K562 (cell line): ENCODE data around the gene SLC4A2. TPM values are rescaled to one million over a fixed set of nuclear protein-coding genes. Genes with fewer than 3 reads are reported as not detected.

Source experiments
- LEF1 ChIP-seq: fragments of 450-650 bp; IDR thresholded peaks from 2 replicates; pipeline ENCODE4 v1.6.1; 2016; ENCODE audit warnings: mild to moderate bottlenecking
- NELFE ChIP-seq: IDR thresholded peaks from 2 replicates; pipeline ENCODE4 v1.6.1; 2011; ENCODE audit warnings: mild to moderate bottlenecking; ENCODE audit not compliant: insufficient read depth, insufficient read length
- PHF8 ChIP-seq: fragments of 200-600 bp; sonication (generic); IDR thresholded peaks from 2 replicates; pipeline ENCODE4 v1.6.1; 2012; ENCODE audit warnings: mixed run types, mild to moderate bottlenecking, inconsistent platforms, low read length, moderate library complexity, borderline replicate concordance
- PTTG1 ChIP-seq: fragments of 450-650 bp; IDR thresholded peaks from 2 replicates; pipeline ENCODE4 v1.6.1; 2016; ENCODE audit warnings: low read depth, mild to moderate bottlenecking, missing genetic modification characterization, missing compliant biosample characterization
- SMAD3 ChIP-seq: fragments of 450-650 bp; formaldehyde crosslinking; conservative IDR thresholded peaks from 2 replicates; pipeline ENCODE4 v1.4.0; 2020; ENCODE audit warnings: mild to moderate bottlenecking
- SUPT5H ChIP-seq: fragments of 450-650 bp; IDR thresholded peaks from 2 replicates; pipeline ENCODE4 v1.6.1; 2016
- THRB ChIP-seq: fragments of 450-650 bp; formaldehyde crosslinking; conservative IDR thresholded peaks from 2 replicates; pipeline ENCODE4 v1.4.0; 2022; ENCODE audit warnings: mild to moderate bottlenecking, missing genetic modification characterization
- TRIM24 ChIP-seq, 2 experiments: fragments of 450-650 bp; IDR thresholded peaks; 2 replicates each; pipeline ENCODE4 v1.6.1; 2016
- ZNF212 ChIP-seq: fragments of 450-650 bp; formaldehyde crosslinking; IDR thresholded peaks from 2 replicates; pipeline ENCODE4 v1.4.0; 2020; ENCODE audit warnings: mild to moderate bottlenecking
- ZNF318 ChIP-seq, 2 experiments: fragments of 450-650 bp; IDR thresholded peaks; 2 replicates each; pipeline ENCODE4 v1.6.1; 2016; ENCODE audit warnings: mild to moderate bottlenecking in 2 of 2, borderline replicate concordance in 1 of 2, low read depth in 1 of 2, moderate library complexity in 1 of 2
- polyA plus RNA-seq, 8 experiments: library from polyadenylated mRNA; depleted of rRNA in 4 of 8; stranded (reverse) in 5 of 8; unstranded in 3 of 8; fragments of >200 nt; fragmentation: Nextera tagmentation in 2 of 8; fragmentation: Illumina TruSeq in 1 of 8; extraction: Ambion mirVana in 2 of 8; extraction: Trizol in 1 of 8; gene quantifications; 2 replicates each; pipeline versions ENCODE4 v1.2.1 to v1.2.3, GENCODE V29; 2011 to 2014; ENCODE audit warnings: inconsistent platforms in 1 of 8, missing spikeins in 1 of 8
- total RNA-seq, 7 experiments: library from RNA; depleted of rRNA in 6 of 7; stranded (reverse); fragments of >200 nt in 6 of 7; fragmentation: Illumina TruSeq in 2 of 7; extraction: Trizol in 2 of 7; gene quantifications; 2 replicates each; pipeline versions ENCODE4 v1.2.1 to v1.2.3, GENCODE V29; 2011 to 2021; ENCODE audit warnings: low replicate concordance in 1 of 7
- TF ChIP-seq, protein P1 (sequence below): conservative IDR thresholded peaks from 2 replicates; pipeline ENCODE4 v1.6.1; 2011; ENCODE audit warnings: low read depth, mild to moderate bottlenecking, low read length; ENCODE audit not compliant: control insufficient read depth
- TF ChIP-seq, protein P2 (sequence below): fragments of 450-650 bp; IDR thresholded peaks from 2 replicates; pipeline ENCODE4 v1.6.1; 2018; ENCODE audit not compliant: partially characterized antibody

The SLC4A2 gene
- total and polyA plus RNA-seq, 9 of the 15 experiments (the other 6 are each of a cell fraction or from before 2014, with no cell fraction given): 11.4 to 375 (median 130) TPM

DNA sequence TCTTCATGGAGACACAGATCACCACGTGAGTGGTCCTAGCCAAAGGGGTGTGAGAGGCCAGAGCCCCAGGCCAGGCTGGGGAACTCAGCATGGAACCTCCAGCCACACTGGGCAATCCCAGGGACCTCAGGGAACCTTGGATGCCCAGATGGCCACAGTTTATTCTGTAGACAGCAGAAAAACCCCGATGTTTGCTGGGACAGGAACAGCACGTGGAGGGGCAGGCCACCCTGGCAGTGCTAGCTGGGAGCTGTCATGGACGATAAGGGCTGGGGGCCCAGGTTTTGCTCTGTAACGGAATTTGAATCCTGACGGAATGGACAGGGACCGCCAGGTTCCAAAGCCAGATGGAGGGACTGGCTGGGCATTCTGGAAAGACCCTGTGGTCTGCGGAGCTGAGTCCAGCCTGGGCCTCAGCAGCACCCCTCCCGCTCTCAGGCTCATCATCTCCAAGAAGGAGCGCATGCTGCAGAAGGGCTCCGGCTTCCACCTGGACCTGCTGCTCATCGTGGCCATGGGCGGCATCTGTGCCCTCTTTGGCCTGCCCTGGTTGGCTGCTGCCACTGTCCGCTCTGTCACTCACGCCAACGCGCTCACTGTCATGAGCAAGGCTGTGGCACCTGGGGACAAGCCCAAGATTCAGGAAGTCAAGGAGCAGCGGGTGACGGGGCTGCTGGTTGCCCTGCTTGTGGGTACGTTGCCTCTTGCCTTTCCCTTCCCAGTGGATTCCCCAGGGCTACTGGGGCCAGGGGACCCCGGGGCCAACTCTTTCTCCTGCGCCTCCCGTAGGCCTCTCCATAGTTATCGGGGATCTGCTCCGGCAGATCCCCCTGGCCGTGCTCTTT lies 15.7 kb downstream of the SLC4A2 start (continued):
- TF ChIP-seq, protein P1, sequence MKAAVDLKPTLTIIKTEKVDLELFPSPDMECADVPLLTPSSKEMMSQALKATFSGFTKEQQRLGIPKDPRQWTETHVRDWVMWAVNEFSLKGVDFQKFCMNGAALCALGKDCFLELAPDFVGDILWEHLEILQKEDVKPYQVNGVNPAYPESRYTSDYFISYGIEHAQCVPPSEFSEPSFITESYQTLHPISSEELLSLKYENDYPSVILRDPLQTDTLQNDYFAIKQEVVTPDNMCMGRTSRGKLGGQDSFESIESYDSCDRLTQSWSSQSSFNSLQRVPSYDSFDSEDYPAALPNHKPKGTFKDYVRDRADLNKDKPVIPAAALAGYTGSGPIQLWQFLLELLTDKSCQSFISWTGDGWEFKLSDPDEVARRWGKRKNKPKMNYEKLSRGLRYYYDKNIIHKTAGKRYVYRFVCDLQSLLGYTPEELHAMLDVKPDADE: no peak
- TF ChIP-seq THRB (CRISPR knock-in tag): no peak
- no peak for TF ChIP-seq NELFE
- TF ChIP-seq SMAD3 (CRISPR knock-in tag): no peak
- no peak for TF ChIP-seq LEF1
- TF ChIP-seq TRIM24 (IDR thresholded peaks at IDR 0.05): no peak
- no peak for TF ChIP-seq PHF8
- no peak for TF ChIP-seq ZNF212 (CRISPR knock-in tag)
- 0 out of 2 replicates have a peak, but pooled peaks have one; percentile 4 for TF ChIP-seq SUPT5H
- TF ChIP-seq, protein P2, sequence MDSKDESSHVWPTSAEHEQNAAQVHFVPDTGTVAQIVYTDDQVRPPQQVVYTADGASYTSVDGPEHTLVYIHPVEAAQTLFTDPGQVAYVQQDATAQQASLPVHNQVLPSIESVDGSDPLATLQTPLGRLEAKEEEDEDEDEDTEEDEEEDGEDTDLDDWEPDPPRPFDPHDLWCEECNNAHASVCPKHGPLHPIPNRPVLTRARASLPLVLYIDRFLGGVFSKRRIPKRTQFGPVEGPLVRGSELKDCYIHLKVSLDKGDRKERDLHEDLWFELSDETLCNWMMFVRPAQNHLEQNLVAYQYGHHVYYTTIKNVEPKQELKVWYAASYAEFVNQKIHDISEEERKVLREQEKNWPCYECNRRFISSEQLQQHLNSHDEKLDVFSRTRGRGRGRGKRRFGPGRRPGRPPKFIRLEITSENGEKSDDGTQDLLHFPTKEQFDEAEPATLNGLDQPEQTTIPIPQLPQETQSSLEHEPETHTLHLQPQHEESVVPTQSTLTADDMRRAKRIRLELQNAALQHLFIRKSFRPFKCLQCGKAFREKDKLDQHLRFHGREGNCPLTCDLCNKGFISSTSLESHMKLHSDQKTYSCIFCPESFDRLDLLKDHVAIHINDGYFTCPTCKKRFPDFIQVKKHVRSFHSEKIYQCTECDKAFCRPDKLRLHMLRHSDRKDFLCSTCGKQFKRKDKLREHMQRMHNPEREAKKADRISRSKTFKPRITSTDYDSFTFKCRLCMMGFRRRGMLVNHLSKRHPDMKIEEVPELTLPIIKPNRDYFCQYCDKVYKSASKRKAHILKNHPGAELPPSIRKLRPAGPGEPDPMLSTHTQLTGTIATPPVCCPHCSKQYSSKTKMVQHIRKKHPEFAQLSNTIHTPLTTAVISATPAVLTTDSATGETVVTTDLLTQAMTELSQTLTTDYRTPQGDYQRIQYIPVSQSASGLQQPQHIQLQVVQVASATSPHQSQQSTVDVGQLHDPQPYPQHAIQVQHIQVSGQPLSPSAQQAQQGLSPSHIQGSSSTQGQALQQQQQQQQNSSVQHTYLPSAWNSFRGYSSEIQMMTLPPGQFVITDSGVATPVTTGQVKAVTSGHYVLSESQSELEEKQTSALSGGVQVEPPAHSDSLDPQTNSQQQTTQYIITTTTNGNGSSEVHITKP: peak; percentile 27
- TF ChIP-seq PTTG1 (tag): no peak
- TF ChIP-seq ZNF318 (IDR thresholded peaks at IDR 0.05; ENCODE audit: borderline replicate concordance in 1 of 2, low read depth in 1 of 2): no peak
